Omental fat pad (tissue), 4 donors: ENCODE results near the gene FBXL7. TPM values are rescaled to one million over a fixed set of nuclear protein-coding genes. Genes with fewer than 3 reads are reported as not detected.

Experiments used
- ATAC-seq: fragments of 150-250 bp; one replicate; pipeline ENCODE4 v1.9.1; 2016; ENCODE audit warnings: mild to moderate bottlenecking, moderate library complexity; ENCODE audit not compliant: low FRiP score
- DNase-seq: peaks from one replicate; pipeline ENCODE4 v3.0.0-alpha.2; 2019; ENCODE audit warnings: low spot score
- CTCF ChIP-seq, 3 donors: fragments of 450-650 bp; IDR thresholded peaks; one replicate each; pipeline ENCODE4 v1.5.1; 2016 to 2017; ENCODE audit warnings: antibody characterized with exemption in 3 of 3, mild to moderate bottlenecking in 3 of 3, moderate library complexity in 2 of 3
- total RNA-seq, 4 donors: library from RNA; depleted of rRNA; stranded (reverse); fragments of >200 nt; gene quantifications; one replicate each; pipeline ENCODE4 v1.1.0, GENCODE V29; 2016

FBXL7 gene
- total RNA-seq, 4 donors from 2014 or later: 9.1 to 47.1 (median 17.1) TPM

GRCh38 chr5:15951550-15951949, 451.6 kb downstream of the FBXL7 start:
- TF ChIP-seq CTCF (IDR thresholded peaks at IDR 0.05): no peak
- DNase-seq: no peak
- ATAC-seq: no peak

- DNase-seq (no peak), ATAC-seq (no peak)
- no peak for TF ChIP-seq CTCF (IDR thresholded peaks at IDR 0.05)
Measured at GRCh38 chr5:15956622-15957021, 456.6 kb downstream of the FBXL7 start.

- DNase-seq (no peak), ATAC-seq (no peak)
- no peak for TF ChIP-seq CTCF (IDR thresholded peaks at IDR 0.05)
Measured at GRCh38 chr5:15957124-15957523, 457.1 kb downstream of the FBXL7 start.

- no peak for TF ChIP-seq CTCF (IDR thresholded peaks at IDR 0.05)
- ATAC-seq (no peak), DNase-seq (no peak)
Measured at GRCh38 chr5:15959370-15960164, 459.6 kb downstream of the FBXL7 start.

GRCh38 chr5:15966066-15966640, 466.2 kb downstream of the FBXL7 start:
- no peak for ATAC-seq
- no peak for DNase-seq
- no peak for TF ChIP-seq CTCF (IDR thresholded peaks at IDR 0.05)

GRCh38 chr5:15966651-15967050, 466.7 kb downstream of the FBXL7 start:
- no peak for TF ChIP-seq CTCF (IDR thresholded peaks at IDR 0.05)
- DNase-seq (no peak), ATAC-seq (no peak)

- DNase-seq (no peak), ATAC-seq (no peak)
- no peak for TF ChIP-seq CTCF (IDR thresholded peaks at IDR 0.05)
Measured at GRCh38 chr5:15968993-15969392, 469.0 kb downstream of the FBXL7 start.
